Ramos (cell line): ENCODE data around the gene RAPH1.
"Not testable (repeated sequence)": the region's sequence is repeated elsewhere in the genome, so short reads cannot be mapped to it uniquely, and the experiment has no call there.

Experiments
- in situ Hi-C: fragments of 300-500 bp; cut with MboI; formaldehyde crosslinking; loops from one replicate; pipeline ENCODE4 v1.14.3; 2022; ENCODE audit warnings: low sequenced_read_pairs; ENCODE audit not compliant: unreplicated experiment

RAPH1 gene

GRCh38 chr2:203444738-203445137 lies 90.4 kb downstream of the RAPH1 start:
- in situ Hi-C loops: loop anchor here (10.0 kb wide), 1 partner anchor 210 kb away; the partner anchor contains the start of gene CYP20A1

GRCh38 chr2:203442463-203442862 lies 92.6 kb downstream of the RAPH1 start:
- in situ Hi-C loops: loop anchor here (10.0 kb wide), 1 partner anchor 208 kb away; the partner anchor contains the start of gene CYP20A1

GRCh38 chr2:203441463-203441862 lies 93.6 kb downstream of the RAPH1 start:
- in situ Hi-C loops: loop anchor here (10.0 kb wide), 1 partner anchor 207 kb away; the partner anchor contains the start of gene CYP20A1

- in situ Hi-C loops: loop anchor here (10.0 kb wide), 1 partner anchor 206 kb away; the partner anchor contains the start of gene CYP20A1
These were observed 94.4 kb downstream of the RAPH1 start for GRCh38 chr2:203440671-203441070.

GRCh38 chr2:203438528-203438927 lies 96.6 kb downstream of the RAPH1 start:
- in situ Hi-C loops: no loop called here

GRCh38 chr2:203437511-203437910 lies 97.6 kb downstream of the RAPH1 start:
- in situ Hi-C loops: no loop called here

- in situ Hi-C loops: no loop called here
These were observed 98.6 kb downstream of the RAPH1 start for GRCh38 chr2:203436496-203436895.

- in situ Hi-C loops: no loop called here
These were observed 102.3 kb downstream of the RAPH1 start for GRCh38 chr2:203432811-203433210.

- in situ Hi-C loops: no loop called here
These were observed 103.5 kb downstream of the RAPH1 start for GRCh38 chr2:203431391-203432185.

GRCh38 chr2:203429643-203430042 lies 105.5 kb downstream of the RAPH1 start:
- in situ Hi-C loops: not testable (repeated sequence)

- in situ Hi-C loops: no loop called here
These were observed 108.0 kb downstream of the RAPH1 start for GRCh38 chr2:203427061-203427460.

GRCh38 chr2:203418271-203418670 lies 116.8 kb downstream of the RAPH1 start:
- in situ Hi-C loops: no loop called here

- in situ Hi-C loops: no loop called here
These were observed 121.3 kb downstream of the RAPH1 start for GRCh38 chr2:203413796-203414195.

GRCh38 chr2:203412546-203413331 lies 122.4 kb downstream of the RAPH1 start:
- in situ Hi-C loops: no loop called here

GRCh38 chr2:203407496-203407895 lies 127.6 kb downstream of the RAPH1 start:
- in situ Hi-C loops: no loop called here

- in situ Hi-C loops: no loop called here
These were observed 130.1 kb downstream of the RAPH1 start for GRCh38 chr2:203404996-203405395.

- in situ Hi-C loops: no loop called here
These were observed 134.1 kb downstream of the RAPH1 start for GRCh38 chr2:203400805-203401585.

- in situ Hi-C loops: no loop called here
These were observed 136.1 kb downstream of the RAPH1 start for GRCh38 chr2:203399031-203399430.

- in situ Hi-C loops: no loop called here
These were observed 138.4 kb downstream of the RAPH1 start for GRCh38 chr2:203396667-203397066.

GRCh38 chr2:203395858-203396257 lies 139.2 kb downstream of the RAPH1 start:
- in situ Hi-C loops: no loop called here
